Measurements from ENCODE around the gene ZNF350.
"Not testable (repeated sequence)": the region's sequence is repeated elsewhere in the genome, so short reads cannot be mapped to it uniquely, and the experiment has no call there.

ZNF350 gene

GRCh38 chr19:51970718-51971117 is 15.9 kb downstream of the ZNF350 start:
- no peak for DNase-seq

GRCh38 chr19:51965583-51965982 is 21.1 kb downstream of the ZNF350 start:
- no peak for DNase-seq

DNA sequence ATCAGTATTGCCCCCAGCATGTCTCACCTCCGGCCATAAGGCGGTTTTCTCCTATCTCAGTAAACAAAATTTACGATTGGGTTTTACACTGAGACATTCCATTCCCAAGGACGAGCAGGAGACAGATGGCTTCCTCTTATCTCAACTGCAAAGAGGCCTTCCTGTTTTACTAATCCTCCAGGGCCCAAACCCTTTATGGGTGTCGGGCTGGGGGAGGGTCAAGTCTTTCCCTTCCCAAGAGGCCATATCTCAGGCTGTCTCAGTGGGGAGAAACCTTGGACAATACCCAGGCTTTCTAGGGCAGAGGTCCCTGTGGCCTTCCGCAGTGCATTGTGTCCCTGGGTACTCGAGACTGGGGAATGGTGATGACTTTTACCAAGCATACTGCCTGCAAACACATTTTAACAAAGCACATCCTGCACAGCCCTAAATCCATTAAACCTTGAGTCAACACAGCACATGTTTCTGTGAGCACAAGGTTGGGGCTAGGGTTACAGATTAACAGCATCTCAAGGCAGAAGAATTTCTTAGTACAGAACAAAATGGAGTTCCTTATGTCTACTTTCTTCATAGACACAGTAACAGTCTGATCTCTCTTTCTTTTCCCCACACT is 25.9 kb downstream of the ZNF350 start:
- DNase-seq: peak; percentile 93

DNA sequence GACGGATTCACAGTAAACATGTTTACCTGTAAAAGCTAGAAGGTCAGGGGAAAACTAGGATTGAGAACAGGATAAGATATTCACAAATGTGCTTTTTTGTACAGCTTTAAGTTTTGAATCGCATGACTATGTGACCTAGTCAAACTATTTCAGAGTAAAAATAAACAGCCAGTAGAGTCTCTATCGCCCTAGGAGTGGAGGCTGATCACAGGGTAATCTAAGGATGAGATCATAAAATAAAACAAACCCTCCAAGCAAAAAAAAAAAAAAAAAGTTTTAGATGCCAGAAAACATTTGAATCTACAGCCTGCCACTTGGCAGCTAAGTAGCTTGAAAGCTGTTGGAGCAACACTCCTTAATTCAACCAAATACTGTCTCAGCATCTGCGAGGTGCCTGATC is 26.8 kb downstream of the ZNF350 start:
- DNase-seq: peak; percentile 24

DNA sequence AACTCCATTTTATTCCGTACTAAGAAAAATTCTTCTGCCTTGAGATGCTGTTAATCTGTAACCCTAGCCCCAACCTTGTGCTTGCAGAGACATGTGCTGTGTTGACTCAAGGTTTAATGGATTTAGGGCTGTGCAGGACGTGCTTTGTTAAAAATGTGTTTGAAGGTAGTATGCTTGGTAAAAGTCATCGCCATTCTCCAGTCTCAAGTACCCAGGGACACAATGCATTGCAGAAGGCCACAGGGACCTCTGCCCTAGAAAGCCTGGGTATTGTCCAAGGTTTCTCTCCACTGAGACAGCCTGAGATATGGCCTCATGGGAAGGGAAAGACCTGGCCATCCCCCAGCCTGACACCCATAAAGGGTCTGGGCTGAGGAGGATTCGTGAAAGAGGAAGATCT is 28.8 kb downstream of the ZNF350 start:
- DNase-seq: not testable (repeated sequence)

DNA sequence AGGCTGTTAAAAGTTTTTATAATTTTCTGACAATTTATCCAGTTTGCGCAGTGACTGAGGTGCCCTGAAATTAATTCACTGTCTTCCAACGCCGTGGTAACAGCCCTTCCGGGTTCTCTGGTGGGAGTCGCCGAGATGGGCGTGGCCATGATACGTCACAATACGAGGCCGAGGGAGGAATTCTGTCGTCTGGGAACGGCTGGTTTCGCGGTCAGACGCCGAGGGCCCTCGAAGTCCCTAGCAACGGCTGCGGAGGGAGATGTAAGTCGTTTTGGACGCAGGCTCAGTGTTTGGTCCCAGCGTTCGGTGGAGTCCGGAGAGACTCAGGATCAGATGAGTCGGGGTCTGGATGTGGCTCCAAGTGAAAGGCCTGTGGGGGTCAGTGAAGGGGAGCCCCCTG is 37.7 kb downstream of the ZNF350 start:
- DNase-seq: no peak

DNA sequence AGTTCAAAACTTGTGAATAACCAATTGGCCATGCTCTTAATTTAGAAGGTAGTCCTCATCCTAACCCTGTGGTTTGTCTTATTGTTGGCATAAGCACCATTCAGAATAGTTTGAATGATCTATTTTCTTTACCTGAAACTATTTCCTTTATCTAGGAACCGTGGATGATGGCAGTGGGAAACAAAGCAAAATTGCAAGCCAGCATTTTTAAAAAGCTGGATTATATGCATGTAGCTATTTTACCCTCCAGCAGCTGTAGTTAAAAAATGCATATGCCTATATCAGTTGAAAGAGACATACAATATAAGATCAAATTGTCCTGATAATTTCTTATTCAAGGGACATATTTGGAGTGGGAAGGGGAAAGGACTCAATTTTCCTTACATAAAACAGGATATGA is 40.0 kb downstream of the ZNF350 start:
- no peak for DNase-seq

GRCh38 chr19:51944798-51945552 is 41.7 kb downstream of the ZNF350 start:
- no peak for DNase-seq

GRCh38 chr19:51938936-51939335 is 47.7 kb downstream of the ZNF350 start:
- DNase-seq: no peak

- DNase-seq: no peak
These were observed 54.7 kb downstream of the ZNF350 start for GRCh38 chr19:51931921-51932320.

GRCh38 chr19:51927859-51928258 is 58.8 kb downstream of the ZNF350 start:
- DNase-seq: no peak

- peak; percentile 98 for DNase-seq
These were observed 59.6 kb downstream of the ZNF350 start, which contains the start of gene ZNF613 for GRCh38 chr19:51926784-51927741. Gene ZNF613 (plus strand): TSS chr19:51927472. CDS start chr19:51936221, 8,749 bp downstream.

DNA sequence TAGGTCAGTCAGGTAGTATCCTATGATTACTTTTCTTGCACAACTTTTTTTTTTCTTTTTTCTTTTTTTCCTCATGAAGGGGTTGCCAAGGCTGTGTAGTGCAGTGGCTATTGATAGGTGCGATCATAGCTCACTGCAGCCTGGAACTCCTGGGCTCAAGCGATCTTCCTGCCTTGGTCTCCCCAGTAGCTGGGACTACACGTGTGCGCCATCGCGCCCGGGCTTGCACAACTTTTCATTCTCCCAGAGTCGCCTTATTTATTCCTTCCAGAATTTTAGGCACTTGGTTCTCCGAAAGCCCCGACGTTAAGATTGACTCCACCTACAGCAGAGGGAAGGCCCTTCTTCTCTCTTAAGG is 60.2 kb downstream of the ZNF350 start:
- no peak for DNase-seq

- DNase-seq: peak; percentile 25
These were observed 64.7 kb downstream of the ZNF350 start for GRCh38 chr19:51921949-51922348.

GRCh38 chr19:51919606-51920005 is 67.0 kb downstream of the ZNF350 start:
- DNase-seq: no peak

DNA sequence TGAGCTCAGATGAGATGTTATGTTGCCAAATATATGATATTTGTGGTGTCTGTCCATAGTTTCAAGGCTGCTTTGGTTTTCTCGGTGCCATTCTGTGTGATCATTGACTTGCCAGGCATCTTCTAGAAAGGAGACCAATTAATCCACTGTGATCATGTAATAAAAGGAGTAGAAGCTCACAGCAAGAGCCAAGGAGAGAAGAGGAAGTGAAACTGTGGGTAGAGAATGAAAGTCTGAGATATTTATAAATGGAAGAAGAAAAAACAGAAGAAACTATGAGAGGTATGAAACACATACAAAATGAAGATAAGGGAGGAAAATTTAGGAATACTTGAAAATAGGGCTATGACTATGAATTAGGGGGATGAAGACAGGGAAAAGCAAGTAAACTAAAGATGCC is 70.5 kb downstream of the ZNF350 start:
- no peak for DNase-seq

DNA sequence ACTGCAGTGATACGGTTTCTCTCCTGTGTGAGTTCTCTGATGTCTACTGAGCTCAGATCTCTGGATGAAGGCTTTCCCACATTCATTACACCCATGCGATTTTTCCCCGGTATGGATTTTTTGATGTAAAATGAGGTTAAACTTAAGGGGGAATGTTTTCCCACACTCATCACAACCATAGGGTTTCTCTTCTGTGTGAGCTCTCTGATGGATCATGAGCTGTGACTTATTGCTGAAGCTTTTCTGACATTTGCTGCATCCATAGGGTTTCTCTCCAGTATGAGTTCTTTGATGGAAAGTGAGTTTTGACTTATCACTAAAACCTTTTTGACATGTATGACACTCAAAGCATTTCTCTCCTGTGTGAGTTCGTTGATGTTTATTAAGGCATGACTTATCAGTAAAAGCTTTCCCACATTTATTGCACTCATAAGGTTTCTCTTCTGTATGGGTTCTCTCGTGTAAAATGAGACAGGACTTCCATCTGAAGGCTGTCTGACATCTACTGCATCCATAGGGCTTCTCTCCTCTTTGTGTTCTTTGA is 71.2 kb downstream of the ZNF350 start:
- DNase-seq: peak; percentile 24

Measured in OCI-M1 (cell line).